ENCODE results near the gene EVL.

The EVL gene
- long read RNA-seq, transcript EVL-201 (14 exons, 1,978 nt): major isoform, 8 of 49 reads
- long read RNA-seq, transcript EVL-224 (3 exons, 501 nt): minor isoform, 7 of 49 reads
- long read RNA-seq, partial matches to known transcripts: 4 of 49 reads
- long read RNA-seq, other reads (novel, unspliced or antisense): 26 of 49 reads

- DNase-seq (ENCODE audit: low read depth in 1 of 2, low spot score in 1 of 2): peak in 1 of 2 experiments; percentile 86
- peak within 1 kb of the TSS; percentile 17 for H3K4me3 ChIP-seq (replicated peaks; ENCODE audit: insufficient read depth, low read length)
- H3K27ac ChIP-seq (replicated peaks): peak within 1 kb of the TSS; percentile 85
Observed at GRCh38 chr14:100065111-100065871, at the start of gene EVL. Gene EVL (plus strand): TSS chr14:100065422. CDS start chr14:100065501, 79 bp downstream.

GRCh38 chr14:100017553-100017952 is 47.7 kb upstream of the EVL start:
- Histone ChIP-seq H3K27me3 (ENCODE audit: insufficient read depth, poor library complexity, severe bottlenecking) (no peaks in the 10 kb centered on the region), H3K4me3 (replicated peaks; ENCODE audit: insufficient read depth, low read length) (no peak overlapping the region), H3K27ac (replicated peaks) (no peak overlapping the region)
- no peak for DNase-seq (ENCODE audit: low read depth in 1 of 2, low spot score in 1 of 2)
- no peak for TF ChIP-seq SPI1 (IDR thresholded peaks at IDR 0.05; ENCODE audit: borderline replicate concordance, low read depth)
- TF ChIP-seq GABPA (IDR thresholded peaks at IDR 0.05; ENCODE audit: low read depth): no peak
- TF ChIP-seq POLR2AphosphoS5 (IDR thresholded peaks at IDR 0.05; ENCODE audit: low read depth): no peak
- TF ChIP-seq REST (IDR thresholded peaks at IDR 0.05; ENCODE audit: insufficient replicate concordance, low read depth): no peak

More at GRCh38 chr14:100065111-100065871, at the start of gene EVL:
- no peaks in the 10 kb centered on the region for H3K27me3 ChIP-seq (ENCODE audit: insufficient read depth, poor library complexity, severe bottlenecking)
- TF ChIP-seq GABPA (IDR thresholded peaks at IDR 0.05; ENCODE audit: low read depth) (0 out of 2 replicates have a peak, but pooled peaks have one; percentile 7), REST (IDR thresholded peaks at IDR 0.05; ENCODE audit: insufficient replicate concordance, low read depth) (no peak), CTCF (IDR thresholded peaks at IDR 0.05; ENCODE audit: insufficient read depth, low read length) (no peak), SPI1 (IDR thresholded peaks at IDR 0.05; ENCODE audit: borderline replicate concordance, low read depth) (no peak), POLR2AphosphoS5 (IDR thresholded peaks at IDR 0.05; ENCODE audit: low read depth) (no peak)

- Histone ChIP-seq H3K4me3 (replicated peaks; ENCODE audit: insufficient read depth, low read length) (no peak overlapping the region), H3K27me3 (ENCODE audit: insufficient read depth, poor library complexity, severe bottlenecking) (no peaks in the 10 kb centered on the region), H3K27ac (replicated peaks) (no peak overlapping the region)
- no peak for DNase-seq (ENCODE audit: low read depth in 1 of 2, low spot score in 1 of 2)
- TF ChIP-seq REST (IDR thresholded peaks at IDR 0.05; ENCODE audit: insufficient replicate concordance, low read depth): no peak
- no peak for TF ChIP-seq POLR2AphosphoS5 (IDR thresholded peaks at IDR 0.05; ENCODE audit: low read depth)
- TF ChIP-seq CTCF (IDR thresholded peaks at IDR 0.05; ENCODE audit: insufficient read depth, low read length): no peak
- no peak for TF ChIP-seq SPI1 (IDR thresholded peaks at IDR 0.05; ENCODE audit: borderline replicate concordance, low read depth)
- no peak for TF ChIP-seq GABPA (IDR thresholded peaks at IDR 0.05; ENCODE audit: low read depth)
Observed at GRCh38 chr14:100018054-100018453, 47.2 kb upstream of the EVL start.

Measured in HL-60 (cell line).